Stimulated activated effector memory CD8-positive, alpha-beta T cell treated with anti-CD3 and anti-CD28 coated beads, Interleukin-12 subunit alpha, Interleukin-12 subunit beta, amount 100 ng/mL, for 72 hours (primary cell): ENCODE data around the gene KPNA3.
"Not testable (repeated sequence)": the region's sequence is repeated elsewhere in the genome, so short reads cannot be mapped to it uniquely, and the experiment has no call there.

ENCODE experiments used
- ATAC-seq: fragments of 150-1000 bp; cut with Tn5 transposase; 2 replicates; pipeline ENCODE4 v1.10.0; 2021
- DNase-seq, 2 donors: peaks; one replicate each; pipeline ENCODE4 v3.0.0; 2021 to 2022; ENCODE audit warnings: low spot score in 2 of 2
- H3K27ac Mint-ChIP-seq: one replicate; pipeline ENCODE4 v1.8.0; 2022; ENCODE audit warnings: mild to moderate bottlenecking, mixed read lengths
- H3K36me3 Mint-ChIP-seq: one replicate; pipeline ENCODE4 v1.8.0; 2022; ENCODE audit warnings: mild to moderate bottlenecking, mixed read lengths
- H3K4me1 Mint-ChIP-seq: one replicate; pipeline ENCODE4 v1.8.0; 2022; ENCODE audit warnings: mixed read lengths
- H3K4me3 Mint-ChIP-seq: one replicate; pipeline ENCODE4 v1.8.0; 2022; ENCODE audit warnings: mild to moderate bottlenecking, mixed read lengths
- H3K9me3 Mint-ChIP-seq: one replicate; pipeline ENCODE4 v1.8.0; 2022; ENCODE audit warnings: mixed read lengths

KPNA3 gene

DNA sequence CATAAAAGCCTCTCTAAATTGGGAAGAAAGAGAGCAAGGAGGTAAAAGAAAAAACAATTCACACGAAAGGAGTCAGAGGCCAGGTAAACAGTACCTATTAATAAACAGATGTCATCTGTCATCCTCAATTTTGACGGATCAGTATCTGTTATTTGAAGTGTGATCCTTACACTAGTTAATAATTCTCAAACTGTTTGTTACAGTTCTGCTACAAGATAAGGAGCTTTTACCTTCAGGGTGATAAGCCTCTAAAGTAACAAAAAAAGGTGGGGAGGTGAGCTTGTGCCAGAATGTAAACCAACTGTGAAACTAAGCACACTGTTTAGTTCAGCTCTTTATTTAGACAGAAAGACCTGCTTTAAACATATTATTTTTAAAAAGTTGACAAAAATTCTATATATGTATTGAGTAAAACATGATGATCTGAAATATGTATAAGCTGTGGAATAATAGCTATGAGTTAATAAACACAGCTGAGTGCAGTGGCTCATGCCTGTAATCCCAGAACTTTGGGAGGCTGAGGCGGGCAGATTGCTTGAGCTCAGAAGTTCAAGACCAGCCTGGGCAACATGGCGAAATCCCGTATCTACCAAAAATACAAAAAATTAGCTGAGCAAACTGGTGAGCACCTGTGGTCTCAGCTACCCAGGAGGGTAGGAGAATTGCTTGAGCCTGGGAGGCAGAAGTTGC, 52.8 kb downstream of the KPNA3 start:
- H3K27ac Mint-ChIP-seq = no peak overlapping the region
- peaks cover 52% of the 10 kb centered on the region for H3K36me3 Mint-ChIP-seq
- ATAC-seq = no peak
- H3K4me3 Mint-ChIP-seq = no peak overlapping the region
- H3K4me1 Mint-ChIP-seq = no peaks in the 10 kb centered on the region
- no peaks in the 10 kb centered on the region for H3K9me3 Mint-ChIP-seq
- no peak for DNase-seq

DNA sequence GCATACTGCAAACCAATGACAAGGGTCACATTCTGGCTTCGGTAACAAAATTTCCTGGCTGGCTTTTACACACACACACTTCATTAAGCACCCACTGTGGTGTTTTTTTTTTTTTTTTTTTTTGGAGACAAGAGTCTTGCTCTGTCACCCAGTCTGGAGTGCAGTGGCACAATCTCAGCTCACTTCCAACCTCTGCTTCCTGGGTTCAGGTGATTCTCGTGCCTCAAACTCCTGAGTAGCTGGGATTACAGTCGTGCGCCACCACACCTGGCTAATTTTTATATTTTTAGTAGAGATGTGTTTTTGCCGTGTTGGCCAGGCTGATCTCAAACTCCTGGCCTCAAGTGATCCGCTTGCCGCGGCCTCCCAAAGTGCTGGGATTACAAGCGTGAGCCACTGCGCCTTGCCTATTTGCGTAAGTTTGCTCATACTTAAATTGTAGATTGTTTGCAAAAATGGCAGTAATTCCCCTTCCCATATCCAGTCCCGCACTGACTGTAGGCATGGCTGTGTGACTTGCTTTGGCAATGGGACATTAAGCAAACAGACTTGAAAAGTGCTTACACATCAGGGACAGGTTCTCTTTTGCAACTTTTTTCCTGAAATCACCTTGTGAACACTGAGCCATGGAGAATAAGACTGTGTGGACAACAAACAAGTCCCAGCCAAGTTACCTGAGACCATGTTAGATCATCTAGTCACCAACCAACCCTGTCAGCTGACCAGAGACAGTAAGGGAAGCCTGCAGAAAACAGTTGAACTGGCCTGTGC, 59.1 kb downstream of the KPNA3 start:
- Mint-ChIP-seq H3K4me3 (no peak overlapping the region), H3K36me3 (peaks cover 52% of the 10 kb centered on the region), H3K27ac (no peak overlapping the region), H3K4me1 (no peaks in the 10 kb centered on the region), H3K9me3 (no peaks in the 10 kb centered on the region)
- no peak for ATAC-seq
- DNase-seq = no peak

DNA sequence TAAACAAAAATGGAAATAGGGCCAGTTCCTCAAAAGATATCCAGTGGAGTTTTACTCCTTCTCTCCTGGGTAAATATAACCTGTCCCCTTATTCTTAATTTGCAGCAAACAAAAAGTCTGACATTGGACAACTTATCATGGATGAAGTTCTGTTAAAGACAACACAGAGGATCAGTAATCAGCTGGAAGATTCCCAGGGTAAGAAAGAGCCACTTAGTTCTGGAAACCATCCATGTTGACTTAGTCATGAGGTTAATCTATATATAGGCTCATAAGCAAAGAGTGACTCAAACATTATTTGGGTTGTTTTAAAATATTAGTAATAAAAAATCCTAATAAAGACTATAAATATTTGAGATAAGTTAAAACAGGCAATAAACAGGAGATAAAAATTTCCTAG, 60.7 kb downstream of the KPNA3 start:
- no peaks in the 10 kb centered on the region for H3K9me3 Mint-ChIP-seq
- H3K27ac Mint-ChIP-seq = no peak overlapping the region
- DNase-seq (no peak), ATAC-seq (no peak)
- no peak overlapping the region for H3K4me3 Mint-ChIP-seq
- peaks cover 68% of the 10 kb centered on the region for H3K36me3 Mint-ChIP-seq
- no peaks in the 10 kb centered on the region for H3K4me1 Mint-ChIP-seq

DNA sequence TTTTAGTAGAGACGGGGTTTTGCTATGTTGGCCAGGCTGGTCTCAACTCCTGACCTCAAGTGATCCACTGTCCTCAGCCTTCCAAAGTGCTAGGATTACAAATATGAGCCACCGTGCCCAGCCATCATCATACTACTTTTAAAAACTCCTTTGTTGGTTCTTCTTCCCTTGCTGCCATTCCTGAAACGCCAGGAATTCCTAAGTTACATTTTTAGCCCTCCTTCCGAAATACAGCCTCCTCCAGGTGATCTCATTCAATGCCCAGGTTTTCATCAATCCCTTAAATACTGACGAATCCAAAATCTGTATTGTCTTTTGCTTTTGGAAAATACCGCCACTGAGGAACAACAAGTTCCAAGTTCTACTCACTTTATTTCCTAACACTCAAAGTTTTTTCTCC, 75.9 kb downstream of the KPNA3 start:
- no peak overlapping the region for H3K4me3 Mint-ChIP-seq
- no peaks in the 10 kb centered on the region for H3K4me1 Mint-ChIP-seq
- H3K36me3 Mint-ChIP-seq = peaks cover 70% of the 10 kb centered on the region
- ATAC-seq (no peak), DNase-seq (no peak)
- no peak overlapping the region for H3K27ac Mint-ChIP-seq
- H3K9me3 Mint-ChIP-seq = peaks cover 18% of the 10 kb centered on the region

DNA sequence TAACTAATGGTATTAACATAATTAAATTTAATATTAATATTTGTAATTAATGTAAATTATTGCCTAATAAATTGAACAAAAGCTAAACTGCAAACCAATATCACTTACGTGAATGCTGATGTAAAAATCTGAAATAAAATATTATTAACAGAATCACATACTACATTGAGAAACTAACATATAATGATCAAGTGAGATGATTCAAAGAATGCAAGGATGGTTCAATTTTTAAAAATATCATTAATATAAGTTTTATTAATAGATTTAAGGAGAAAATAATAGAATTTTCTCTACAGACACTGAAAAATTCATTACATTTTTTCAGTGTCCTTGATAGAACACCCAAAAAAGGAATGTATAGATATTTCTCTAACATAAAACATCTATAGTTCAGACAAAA, 77.7 kb downstream of the KPNA3 start:
- H3K36me3 Mint-ChIP-seq = peaks cover 60% of the 10 kb centered on the region
- H3K4me1 Mint-ChIP-seq = no peaks in the 10 kb centered on the region
- H3K4me3 Mint-ChIP-seq = no peak overlapping the region
- no peak overlapping the region for H3K27ac Mint-ChIP-seq
- H3K9me3 Mint-ChIP-seq = peaks cover 18% of the 10 kb centered on the region
- DNase-seq = no peak
- no peak for ATAC-seq

DNA sequence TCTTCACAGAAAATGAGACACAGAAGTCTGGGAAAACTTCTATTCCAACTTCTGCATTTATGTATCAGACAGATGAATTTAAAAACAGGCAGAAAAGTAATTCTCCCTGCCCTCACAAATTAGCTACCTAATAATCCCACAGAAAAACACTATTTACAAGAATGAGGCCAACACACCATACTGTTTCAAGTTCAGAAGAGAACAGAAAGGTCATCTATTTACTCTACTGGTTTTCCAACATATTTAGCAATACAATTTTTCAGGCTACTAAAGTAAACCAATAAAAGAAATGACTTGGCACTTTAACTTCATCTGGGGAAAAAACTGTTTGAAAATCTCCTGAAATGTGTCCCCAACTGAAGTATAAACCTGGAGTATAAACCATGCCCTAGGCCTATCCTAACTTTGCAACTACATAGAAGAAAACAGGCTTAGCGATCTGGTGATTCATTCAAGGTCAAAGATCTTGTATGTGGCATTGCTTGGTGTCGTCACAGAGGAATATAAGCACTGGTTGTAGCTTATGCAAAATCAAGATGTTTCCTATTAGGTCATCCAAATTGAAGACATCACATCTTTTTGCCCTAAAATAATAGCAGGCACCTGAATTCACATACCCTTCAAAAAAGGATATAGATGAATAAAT, 81.1 kb downstream of the KPNA3 start:
- no peak overlapping the region for H3K4me3 Mint-ChIP-seq
- no peak overlapping the region for H3K27ac Mint-ChIP-seq
- peaks cover 11% of the 10 kb centered on the region for H3K9me3 Mint-ChIP-seq
- H3K4me1 Mint-ChIP-seq = no peaks in the 10 kb centered on the region
- DNase-seq (no peak), ATAC-seq (no peak)
- peaks cover 60% of the 10 kb centered on the region for H3K36me3 Mint-ChIP-seq

DNA sequence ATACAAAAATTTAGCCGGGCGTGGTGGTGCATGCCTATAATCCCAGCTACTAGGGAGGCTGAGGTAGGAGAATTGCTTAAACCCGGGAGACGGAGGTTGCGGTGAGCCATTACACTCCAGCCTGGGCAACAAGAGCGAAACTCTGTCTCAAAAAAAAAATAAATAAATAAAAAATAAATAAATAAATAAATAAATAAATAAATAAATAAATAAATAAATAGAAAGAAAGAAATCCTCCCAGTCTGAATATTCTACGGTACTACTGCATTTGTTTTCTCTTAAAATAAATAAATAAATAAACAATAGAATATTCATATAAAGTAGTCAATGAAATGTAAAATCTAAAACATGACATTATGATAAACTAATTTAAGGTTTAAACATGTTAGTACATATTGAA, 88.2 kb downstream of the KPNA3 start:
- not testable (repeated sequence) for ATAC-seq, H3K27ac Mint-ChIP-seq, DNase-seq, H3K4me1 Mint-ChIP-seq, H3K4me3 Mint-ChIP-seq, H3K9me3 Mint-ChIP-seq
- H3K36me3 Mint-ChIP-seq = peaks cover 89% of the 10 kb centered on the region

DNA sequence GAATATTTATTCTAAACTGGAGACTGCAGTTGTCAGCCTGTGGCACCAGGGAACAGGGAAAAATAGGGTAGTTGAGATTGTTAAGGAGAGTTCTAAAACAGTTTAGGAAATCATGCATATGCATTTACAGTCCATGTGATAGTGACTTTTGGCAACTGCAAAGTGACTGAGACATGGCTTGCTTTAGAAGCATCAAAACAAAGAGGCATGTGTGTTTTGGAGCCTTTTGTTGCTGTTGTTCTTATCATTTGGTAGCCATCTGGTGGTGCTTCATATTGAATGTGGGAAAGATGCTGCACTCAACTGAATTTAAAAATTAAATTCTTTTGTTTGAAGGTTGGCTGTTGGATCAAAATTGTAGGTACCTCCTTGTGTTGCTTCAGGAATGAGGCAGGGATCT, 91.0 kb downstream of the KPNA3 start:
- ATAC-seq (no peak), DNase-seq (no peak)
- no peaks in the 10 kb centered on the region for H3K9me3 Mint-ChIP-seq
- peaks cover 66% of the 10 kb centered on the region for H3K36me3 Mint-ChIP-seq
- H3K4me3 Mint-ChIP-seq = no peak overlapping the region
- no peaks in the 10 kb centered on the region for H3K4me1 Mint-ChIP-seq
- H3K27ac Mint-ChIP-seq = no peak overlapping the region

DNA sequence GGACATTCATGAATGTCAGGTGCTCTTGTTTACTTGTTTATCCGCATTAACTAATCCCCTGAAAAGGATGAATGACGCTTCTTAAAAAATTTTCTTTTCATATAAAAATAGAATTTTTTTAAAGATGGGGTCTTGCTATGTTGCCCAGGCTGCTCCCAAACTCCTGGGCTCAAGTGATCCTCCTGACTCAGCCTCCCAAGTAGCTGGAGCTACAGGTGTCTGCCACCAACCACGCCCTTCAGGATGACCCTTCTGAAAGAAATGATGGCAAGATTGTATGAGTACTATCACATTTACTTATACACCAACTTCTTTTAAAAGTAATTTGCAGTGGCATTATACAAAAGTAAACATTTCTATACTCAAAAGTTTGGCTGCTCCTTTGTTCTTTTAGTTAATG, 95.0 kb downstream of the KPNA3 start:
- Mint-ChIP-seq H3K9me3 (no peaks in the 10 kb centered on the region), H3K27ac (no peak overlapping the region), H3K4me3 (no peak overlapping the region), H3K36me3 (peaks cover 32% of the 10 kb centered on the region), H3K4me1 (no peaks in the 10 kb centered on the region)
- DNase-seq = no peak
- ATAC-seq = no peak

DNA sequence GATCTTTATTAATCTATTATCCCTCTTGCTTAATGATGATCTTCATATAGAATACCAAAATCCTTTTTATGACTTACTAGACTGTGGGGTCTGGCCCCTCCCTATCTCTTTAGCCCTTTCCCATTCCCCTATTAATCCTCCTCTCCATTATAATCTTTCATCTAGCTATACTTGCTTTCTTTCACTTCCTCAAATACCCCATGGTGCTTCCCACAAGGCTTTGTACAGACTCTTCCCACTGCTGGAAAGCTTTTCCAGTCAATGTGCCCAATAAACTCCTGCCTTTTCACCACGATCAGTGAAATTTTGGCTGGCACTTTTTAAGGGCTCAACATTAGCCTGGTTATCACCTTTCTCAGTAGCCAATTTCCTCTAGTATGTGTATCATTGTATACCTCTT, 98.0 kb downstream of the KPNA3 start:
- ATAC-seq (no peak), DNase-seq (no peak)
- Mint-ChIP-seq H3K36me3 (peaks cover 5% of the 10 kb centered on the region), H3K4me3 (no peak overlapping the region), H3K27ac (no peak overlapping the region), H3K9me3 (no peaks in the 10 kb centered on the region), H3K4me1 (peaks cover 6% of the 10 kb centered on the region)

DNA sequence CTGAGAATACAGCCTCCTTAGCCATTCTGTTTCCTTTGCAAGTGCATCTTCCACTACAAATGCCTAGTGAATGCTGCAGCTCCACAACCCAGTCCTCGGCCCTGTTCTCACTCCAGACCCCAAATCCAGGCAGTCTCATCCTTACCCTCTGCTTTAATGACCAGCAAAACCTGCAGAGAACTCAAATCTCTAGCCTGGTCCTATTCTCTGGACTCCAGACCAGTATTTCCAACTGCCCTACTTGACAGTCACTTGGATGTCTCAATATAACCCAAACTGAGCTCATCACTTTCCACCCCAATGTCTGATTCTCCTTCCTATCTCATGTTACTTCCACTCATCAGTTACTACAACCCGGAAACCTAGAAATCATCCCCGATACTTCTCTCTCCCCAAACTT, 98.6 kb downstream of the KPNA3 start:
- no peak overlapping the region for H3K4me3 Mint-ChIP-seq
- no peaks in the 10 kb centered on the region for H3K9me3 Mint-ChIP-seq
- peaks cover 2% of the 10 kb centered on the region for H3K36me3 Mint-ChIP-seq
- ATAC-seq (no peak), DNase-seq (no peak)
- H3K4me1 Mint-ChIP-seq = peaks cover 6% of the 10 kb centered on the region
- H3K27ac Mint-ChIP-seq = no peak overlapping the region

DNA sequence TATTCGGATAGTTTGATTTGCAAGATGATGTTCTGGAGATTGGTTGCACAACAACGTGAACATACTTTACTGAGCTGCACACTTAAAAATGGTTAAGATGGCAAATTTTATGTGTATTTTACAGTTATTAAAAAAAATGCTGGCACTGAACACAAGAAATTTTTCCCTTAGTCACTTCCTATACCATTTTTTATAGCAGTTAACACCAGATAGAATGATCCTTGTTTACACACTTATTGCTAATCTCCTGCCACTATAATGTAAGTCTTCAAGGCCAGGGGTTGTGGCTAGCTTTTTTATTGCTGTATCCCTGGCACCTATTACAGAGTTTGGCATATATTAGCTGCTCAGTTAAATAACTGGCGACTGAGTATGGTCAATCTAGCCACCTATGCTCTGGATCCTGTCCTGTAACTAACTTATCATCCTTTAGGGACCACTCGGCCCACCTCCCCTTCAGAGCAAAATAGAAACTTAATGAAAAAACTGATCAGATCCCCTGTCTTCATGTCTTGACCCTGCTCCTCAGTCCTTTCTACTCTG, 99.2 kb downstream of the KPNA3 start:
- no peaks in the 10 kb centered on the region for H3K9me3 Mint-ChIP-seq
- no peak overlapping the region for H3K27ac Mint-ChIP-seq
- H3K4me3 Mint-ChIP-seq = no peak overlapping the region
- H3K4me1 Mint-ChIP-seq = peaks cover 6% of the 10 kb centered on the region
- ATAC-seq = no peak
- no peak for DNase-seq
- no peaks in the 10 kb centered on the region for H3K36me3 Mint-ChIP-seq

DNA sequence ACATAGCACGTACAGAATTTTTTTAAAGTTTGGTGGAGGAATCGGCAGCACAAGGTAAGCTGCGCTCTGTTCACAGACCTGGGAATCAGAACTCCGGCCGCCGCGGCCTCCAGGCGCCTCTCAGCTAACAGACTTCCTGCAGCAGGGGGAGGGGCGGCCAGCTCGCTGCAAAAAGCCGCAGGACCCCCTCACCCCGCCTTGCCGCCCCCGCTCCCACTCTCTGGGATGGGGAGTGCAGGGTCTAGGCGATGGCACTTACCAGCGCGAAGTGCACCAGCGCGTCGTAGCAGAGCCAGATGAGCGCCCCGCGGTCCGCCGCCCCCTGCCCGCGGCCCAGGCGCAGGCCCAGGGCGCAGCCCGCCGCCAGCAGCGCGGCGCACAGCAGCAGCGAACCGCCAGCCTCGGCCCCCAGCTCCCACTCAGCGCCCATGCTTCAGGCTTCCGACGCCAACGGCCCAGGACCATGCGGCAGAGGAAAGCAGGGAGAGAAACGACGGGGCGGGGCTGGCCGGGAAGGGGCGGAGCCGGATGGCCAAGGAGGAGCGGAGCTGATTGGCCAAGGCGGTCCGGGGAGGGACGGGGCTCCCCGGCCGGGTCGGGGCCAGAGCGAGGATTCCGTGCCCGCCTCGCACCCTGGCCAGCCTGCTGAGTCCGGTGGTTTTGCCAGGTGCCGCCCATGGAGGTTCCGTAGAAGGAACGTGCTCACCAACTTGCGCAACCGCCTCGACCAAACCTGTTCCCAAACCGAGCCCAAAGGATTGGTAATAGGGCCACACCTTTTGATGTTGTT, 101.3 kb downstream of the KPNA3 start, which contains the start of gene EBPL:
Gene EBPL, minus strand, starts transcription at position 492 of the 790 bp plus-strand sequence. Its CDS starts 62 bp downstream, at position 430.
- Mint-ChIP-seq H3K9me3 (no peaks in the 10 kb centered on the region), H3K4me3 (peak within 1 kb of the TSS; percentile 76), H3K27ac (peak within 1 kb of the TSS; percentile 43), H3K4me1 (peaks cover 11% of the 10 kb centered on the region), H3K36me3 (peaks cover 4% of the 10 kb centered on the region)
- ATAC-seq = peak; percentile 97
- DNase-seq = peak; percentile 66 to 93

DNA sequence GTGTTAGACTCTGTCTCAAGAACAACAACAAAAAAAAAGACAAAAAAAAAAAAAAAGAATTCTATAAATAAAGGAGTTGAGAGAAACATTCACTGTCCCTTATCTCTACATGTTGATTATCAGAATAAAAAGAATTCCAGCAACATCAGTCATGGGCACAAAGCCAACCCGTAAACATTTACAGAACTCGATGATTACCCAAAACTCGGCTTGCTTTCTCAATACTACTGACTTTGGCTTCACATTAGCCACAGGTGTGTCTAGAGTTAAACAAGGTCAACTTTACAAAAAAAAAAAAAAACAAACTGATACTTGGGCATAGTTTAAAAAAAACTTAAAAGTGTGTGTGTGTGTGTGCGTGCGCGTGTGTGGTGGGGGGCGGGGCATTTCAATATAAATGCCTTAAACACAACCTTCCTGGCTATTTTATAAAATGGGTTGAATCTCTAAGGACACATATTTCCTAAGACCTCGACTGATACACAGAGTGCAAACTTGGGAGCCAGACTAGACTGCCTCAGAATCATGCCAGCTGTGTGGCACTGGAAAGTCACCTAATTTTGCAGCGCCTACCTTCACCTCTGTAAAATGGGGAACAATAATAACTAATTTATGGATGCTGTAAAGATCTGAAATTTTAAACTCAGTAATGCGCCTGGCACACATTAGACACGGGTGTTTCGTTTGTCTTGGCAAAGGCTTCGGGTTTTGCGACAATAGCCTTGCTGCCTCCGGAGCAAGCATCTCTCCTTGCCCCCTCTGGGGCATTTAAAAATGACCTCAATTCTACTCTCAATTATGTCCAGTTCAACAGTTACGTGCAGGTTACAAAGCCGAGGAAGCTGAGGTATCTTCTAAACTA, 102.1 kb downstream of the KPNA3 start:
- Mint-ChIP-seq H3K36me3 (peaks cover 4% of the 10 kb centered on the region), H3K4me1 (peaks cover 18% of the 10 kb centered on the region), H3K9me3 (no peaks in the 10 kb centered on the region), H3K4me3 (peak overlapping the region; percentile 76), H3K27ac (peak overlapping the region; percentile 43)
- peak; percentile 11 for ATAC-seq
- no peak for DNase-seq
